Measurements from ENCODE around the gene DDAH2.

Gene DDAH2, protein sequence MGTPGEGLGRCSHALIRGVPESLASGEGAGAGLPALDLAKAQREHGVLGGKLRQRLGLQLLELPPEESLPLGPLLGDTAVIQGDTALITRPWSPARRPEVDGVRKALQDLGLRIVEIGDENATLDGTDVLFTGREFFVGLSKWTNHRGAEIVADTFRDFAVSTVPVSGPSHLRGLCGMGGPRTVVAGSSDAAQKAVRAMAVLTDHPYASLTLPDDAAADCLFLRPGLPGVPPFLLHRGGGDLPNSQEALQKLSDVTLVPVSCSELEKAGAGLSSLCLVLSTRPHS

GRCh38 chr6:31728767-31729514 lies at the start of gene DDAH2:
TSS of gene DDAH2 (minus strand) at chr6:31729299. CDS start at chr6:31729161, 138 bp downstream.
- no peak for DNase-seq

GRCh38 chr6:31778193-31778592 lies 49.1 kb upstream of the DDAH2 start:
- DNase-seq: no peak

GRCh38 chr6:31777667-31778050 lies 48.6 kb upstream of the DDAH2 start:
- no peak for DNase-seq

DNA sequence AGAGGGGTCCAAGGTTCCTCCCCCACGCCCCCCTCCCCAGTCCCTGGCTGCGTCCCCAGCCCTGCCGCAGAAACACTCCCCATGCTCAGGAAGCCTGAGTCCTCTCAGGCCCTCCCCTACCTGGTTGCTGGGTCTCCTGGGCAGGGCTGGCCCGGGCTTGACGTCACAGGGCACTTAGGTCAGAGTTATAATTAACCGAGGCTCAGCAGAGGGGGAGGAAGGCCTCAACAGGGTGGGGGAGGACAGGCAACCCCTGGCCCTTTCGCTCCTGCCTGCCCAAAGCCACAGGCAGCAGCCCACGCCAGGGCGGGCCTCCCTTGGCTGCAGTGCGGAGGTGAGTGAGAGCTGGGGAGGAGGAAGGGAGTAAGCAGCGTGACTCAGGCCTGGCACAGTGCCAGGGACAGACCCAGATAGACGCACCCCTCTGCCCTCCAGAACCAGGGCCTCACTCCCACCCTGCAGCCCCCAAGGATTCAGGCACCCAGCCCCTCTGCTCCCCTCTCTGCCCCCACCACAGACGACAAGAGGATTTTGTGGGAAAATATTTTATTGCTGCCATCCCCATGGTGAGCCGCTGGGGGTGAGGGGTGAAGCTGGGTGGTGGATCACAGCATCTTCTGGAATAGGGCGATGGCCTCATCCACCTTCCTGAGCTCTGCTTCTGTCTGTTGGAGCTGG lies 48.0 kb upstream of the DDAH2 start, which contains the start of gene VWA7:
VWA7 (minus strand) TSS at position 340 of the 678 bp plus-strand sequence. CDS start 549 bp downstream, outside the sequence.
- DNase-seq: peak; percentile 52 to 63

GRCh38 chr6:31776485-31776988 lies 47.4 kb upstream of the DDAH2 start:
- DNase-seq: peak in 1 of 2 experiments; percentile 31

- no peak for DNase-seq
Observed at GRCh38 chr6:31775633-31776484, 46.8 kb upstream of the DDAH2 start.

DNA sequence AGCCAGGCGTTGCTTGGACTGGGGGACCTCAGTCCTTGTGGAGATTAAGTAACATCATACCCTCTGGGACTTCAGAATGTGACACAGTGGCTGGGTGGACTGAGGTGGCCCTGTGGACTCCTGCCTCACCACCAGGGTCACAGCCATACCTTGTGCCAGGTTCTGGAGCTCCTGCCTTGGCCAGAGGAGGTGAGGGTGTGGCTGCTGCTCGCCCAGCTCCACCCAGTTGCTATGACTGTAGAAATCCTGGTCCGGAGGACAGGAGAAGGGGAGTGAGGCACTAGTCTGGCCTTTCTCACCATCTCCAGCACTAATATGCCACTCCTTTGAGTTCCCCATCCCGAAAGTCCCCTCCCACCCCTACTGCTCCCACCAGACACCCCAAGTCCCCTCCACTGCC lies 46.1 kb upstream of the DDAH2 start:
- no peak for DNase-seq

DNA sequence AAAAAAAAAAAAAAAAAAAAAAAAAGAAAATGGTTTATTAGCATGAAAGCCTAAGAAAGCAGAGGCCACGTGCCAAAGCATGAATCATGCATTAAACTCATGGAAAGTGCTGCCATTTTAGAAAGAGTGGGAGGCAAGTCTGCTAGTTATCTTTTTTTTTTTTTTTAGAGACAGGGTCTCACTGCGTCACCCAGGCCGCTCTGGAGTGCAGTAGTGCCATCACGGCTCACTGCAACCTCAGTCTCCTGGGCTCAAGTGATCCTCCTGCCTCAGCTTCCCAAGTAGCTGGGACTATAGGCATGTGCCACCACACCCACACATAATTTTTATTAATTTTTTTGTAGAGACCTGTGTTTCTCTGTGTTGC lies 42.9 kb upstream of the DDAH2 start:
- no peak for DNase-seq

GRCh38 chr6:31770860-31771259 lies 41.8 kb upstream of the DDAH2 start:
- no peak for DNase-seq

DNA sequence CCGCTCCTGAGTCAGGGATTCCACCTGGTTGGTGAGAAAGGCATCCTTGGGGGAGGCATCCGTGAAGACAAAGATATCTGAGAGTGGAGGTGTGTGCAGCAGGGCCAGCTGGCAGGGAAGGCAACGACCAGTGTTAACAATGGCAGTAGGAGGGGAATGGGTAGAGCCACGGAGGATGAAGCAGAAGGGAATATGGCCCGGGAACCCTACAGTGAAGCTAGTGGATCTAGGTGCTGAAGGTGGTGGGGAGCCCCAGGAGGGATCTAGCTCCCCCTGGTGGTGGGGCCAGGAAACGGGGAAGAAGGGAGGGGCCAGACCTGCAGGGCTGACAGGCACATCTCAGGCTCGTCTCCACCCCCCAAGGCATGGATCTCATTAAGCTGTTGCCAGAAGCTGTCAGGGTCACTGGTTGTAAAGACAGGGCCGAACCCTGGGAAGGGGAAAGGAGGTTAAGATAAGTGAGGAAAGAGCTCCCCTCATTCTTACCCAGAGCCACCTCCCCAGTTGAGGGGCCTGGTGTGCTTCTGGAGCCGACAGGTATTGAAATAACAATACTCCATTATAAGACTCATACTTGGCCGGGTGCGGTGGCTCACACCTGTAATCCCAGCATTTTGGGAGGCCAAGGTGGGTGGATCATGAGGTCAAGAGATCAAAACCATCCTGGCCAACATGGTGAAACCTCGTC lies 40.7 kb upstream of the DDAH2 start:
- DNase-seq: peak; percentile 23 to 34

GRCh38 chr6:31768363-31769257 lies 39.5 kb upstream of the DDAH2 start:
- no peak for DNase-seq

DNA sequence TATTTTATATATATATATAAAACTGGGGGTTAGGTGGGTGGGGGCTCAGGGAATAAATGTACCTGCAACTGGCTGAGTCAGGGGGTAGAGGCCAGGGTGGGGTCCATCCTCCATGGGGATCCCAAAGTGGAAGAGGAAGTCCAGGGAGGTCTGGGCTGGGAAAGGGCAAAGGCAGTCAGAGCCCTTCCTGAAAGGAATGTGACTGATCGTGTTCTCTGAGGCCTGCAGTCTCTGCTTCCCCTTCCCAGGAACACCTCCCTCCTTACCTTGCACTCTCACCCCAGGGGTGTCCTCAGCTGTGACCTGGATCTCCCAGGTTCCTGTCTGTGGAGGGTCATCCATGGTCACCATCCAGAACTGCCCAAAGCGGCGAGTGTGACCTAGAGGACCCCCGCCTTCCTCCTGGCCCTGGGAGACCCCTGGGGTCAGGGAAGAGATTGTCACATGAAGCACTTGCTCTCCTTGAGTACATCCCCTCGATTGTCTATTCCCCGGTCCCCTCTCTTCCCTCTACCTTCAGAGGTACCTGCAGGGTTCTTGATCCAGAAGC lies 38.1 kb upstream of the DDAH2 start:
- no peak for DNase-seq

GRCh38 chr6:31765910-31766794 lies 37.1 kb upstream of the DDAH2 start:
- DNase-seq: no peak

DNA sequence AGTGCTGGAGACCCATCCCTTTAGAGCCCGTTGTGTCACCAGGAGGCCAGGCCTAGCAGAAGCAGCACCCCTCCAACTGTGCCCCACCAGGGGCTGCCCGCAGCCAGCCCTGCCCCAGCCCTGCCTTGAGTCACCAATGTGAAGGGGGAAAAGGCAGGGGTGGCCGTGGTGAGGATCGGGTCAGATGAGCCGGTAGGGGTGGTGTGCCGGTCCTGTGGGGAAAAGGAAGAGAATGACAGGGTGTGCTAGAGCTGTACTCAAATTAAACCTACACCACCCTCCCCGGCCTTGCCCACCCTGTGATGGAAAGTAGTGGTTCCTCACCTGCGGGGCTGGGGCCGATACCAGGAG lies 36.4 kb upstream of the DDAH2 start:
- no peak for DNase-seq

DNA sequence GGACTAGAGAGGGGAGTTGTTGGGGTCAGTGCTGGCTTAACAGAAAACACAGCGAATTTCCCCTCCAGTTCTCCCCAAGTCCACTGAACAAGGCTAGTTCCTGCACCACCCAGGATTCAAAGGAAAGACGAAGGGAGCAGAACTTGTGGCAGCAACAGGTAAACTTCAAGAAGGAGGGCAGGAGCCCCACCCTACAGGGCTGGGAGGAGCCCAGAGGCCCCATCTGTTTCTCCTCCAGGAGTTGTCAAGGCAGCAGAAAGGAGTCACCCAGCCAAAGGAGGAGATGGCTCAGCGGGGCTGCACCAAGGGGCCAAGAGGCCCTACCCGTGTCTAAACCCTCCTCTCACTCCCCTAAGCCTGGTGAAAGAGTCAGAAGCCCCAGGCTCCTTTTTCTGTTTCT lies 35.1 kb upstream of the DDAH2 start:
- no peak for DNase-seq

GRCh38 chr6:31763619-31763940 lies 34.5 kb upstream of the DDAH2 start:
- no peak for DNase-seq

- DNase-seq: no peak
Observed at GRCh38 chr6:31762878-31763618, 33.9 kb upstream of the DDAH2 start.

DNA sequence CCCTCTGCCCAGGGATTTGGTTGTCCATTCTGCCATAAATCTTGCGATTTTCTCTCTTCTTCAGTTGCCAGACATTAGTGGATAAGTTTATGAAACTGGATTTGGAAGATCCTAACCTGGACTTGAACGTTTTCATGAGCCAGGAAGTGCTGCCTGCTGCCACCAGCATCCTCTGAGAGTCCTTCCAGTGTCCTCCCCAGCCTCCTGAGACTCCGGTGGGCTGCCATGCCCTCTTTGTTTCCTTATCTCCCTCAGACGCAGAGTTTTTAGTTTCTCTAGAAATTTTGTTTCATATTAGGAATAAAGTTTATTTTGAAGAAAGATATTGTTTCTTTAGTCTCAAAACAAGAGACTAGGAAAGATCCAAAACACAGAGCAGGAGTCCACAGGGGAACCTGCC lies 33.3 kb upstream of the DDAH2 start, which contains the start of gene SAPCD1:
SAPCD1 (plus strand) TSS at position 301 of the 400 bp plus-strand sequence. CDS start 399 bp downstream, outside the sequence.
- DNase-seq: no peak

DNA sequence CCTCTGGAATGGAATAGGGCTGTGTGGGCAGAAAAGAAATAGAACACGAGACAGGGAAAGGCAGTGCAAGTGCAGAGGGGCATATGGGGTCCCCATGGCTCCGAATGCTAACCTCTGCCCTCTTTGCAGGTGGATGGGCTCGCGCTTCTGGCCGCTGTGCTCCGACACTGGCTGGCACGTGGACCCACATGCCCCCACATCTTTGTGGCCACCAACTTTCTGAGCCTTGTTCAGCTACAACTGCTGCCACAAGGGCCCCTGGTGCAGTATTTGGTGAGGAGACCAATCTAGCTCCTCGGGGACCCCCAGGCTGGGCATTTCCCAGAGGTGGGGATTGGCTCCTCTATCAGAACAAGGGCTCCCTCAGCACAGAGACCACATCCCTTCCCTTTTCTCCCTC lies 32.2 kb upstream of the DDAH2 start:
- DNase-seq: no peak

Data from SHP77 (cell line).